K562 (cell line): Measurements from ENCODE around the gene TANGO6. TPM values are rescaled to one million over a fixed set of nuclear protein-coding genes. Genes with fewer than 3 reads are reported as not detected.

Experiments used
- ATAC-seq: fragments of 200-7000 bp; cut with Tn5 transposase; 3 replicates; pipeline ENCODE4 v1.9.1; 2020; ENCODE audit warnings: moderate library complexity
- BruUV-seq: library from RNA; stranded (reverse); fragments of 400-500 nt; replicated peaks from 2 replicates; lab custom pipeline; 2021; lab: Mats Ljungman, UMichigan
- CTCF ChIA-PET: fragments of 300-600 bp; formaldehyde crosslinking; extraction: SDS; loops from one replicate; lab custom pipeline; 2021; ENCODE audit warnings: low intra/inter-chr PET ratio; lab: Yijun Ruan, JAX
- POLR2A ChIA-PET: fragments of 300-600, 350-650 bp; sonication (Branson Sonifier 250); formaldehyde crosslinking; extraction: SDS; loops from one replicate; lab custom pipeline; 2021; ENCODE audit warnings: antibody characterized with exemption, inconsistent platforms; lab: Yijun Ruan, JAX
- DNase-seq, 4 experiments: peaks; one replicate each; pipeline versions ENCODE4 v3.0.0 to v3.0.0-alpha.2; 2011 to 2018; ENCODE audit warnings: low spot score in 3 of 4, mixed read lengths in 3 of 4; ENCODE audit errors: extremely low read depth in 1 of 4
- FAIRE-seq: peaks from 2 replicates; lab custom pipeline; 2011; peaks lifted over from hg19 to GRCh38; lab: Jason Lieb, UNC
- H2AFZ ChIP-seq: 2 replicates; pipeline ENCODE4 v1.6.0; 2011; ENCODE audit warnings: low read depth, low read length, control low read depth, inconsistent platforms
- H3K27ac ChIP-seq: fragments of 200-600 bp; 3 replicates; pipeline ENCODE4 v1.8.0; 2011; ENCODE audit warnings: low read depth, mild to moderate bottlenecking, control low read depth, inconsistent platforms, low read length, moderate library complexity, mixed read lengths; ENCODE audit errors: extremely low read depth
- H3K27me3 ChIP-seq, 2 experiments: fragments of 300-600 bp in 1 of 2; 2 replicates in 1 of 2; 3 replicates in 1 of 2; pipeline versions ENCODE4 v1.6.0 to v1.8.0; 2011; ENCODE audit warnings: inconsistent platforms in 2 of 2, low read length in 2 of 2, mild to moderate bottlenecking in 1 of 2, mixed read lengths in 1 of 2, moderate library complexity in 1 of 2; ENCODE audit not compliant: control insufficient read depth in 2 of 2, insufficient read depth in 2 of 2
- H3K36me3 ChIP-seq: fragments of 300-600 bp; 3 replicates; pipeline ENCODE4 v1.8.0; 2011; ENCODE audit warnings: mild to moderate bottlenecking, low read length, inconsistent platforms; ENCODE audit not compliant: control insufficient read depth, insufficient read depth
- H3K4me1 ChIP-seq, 2 experiments: fragments of 200-600 bp in 1 of 2; replicated peaks in 1 of 2; 2 replicates in 1 of 2; 3 replicates in 1 of 2; pipeline versions ENCODE4 v1.5.1 to v1.8.0; 2011; ENCODE audit warnings: inconsistent platforms in 2 of 2, low read length in 2 of 2, mild to moderate bottlenecking in 1 of 2, mixed read lengths in 1 of 2, moderate library complexity in 1 of 2; ENCODE audit not compliant: control insufficient read depth in 2 of 2, insufficient read depth in 2 of 2
- H3K4me2 ChIP-seq: 2 replicates; pipeline ENCODE4 v1.6.1; 2011; ENCODE audit warnings: low read length, control low read depth, inconsistent platforms, mixed read lengths; ENCODE audit not compliant: insufficient read depth
- H3K4me3 ChIP-seq: fragments of 200-600 bp; sonication (generic), shearing (Covaris generic); 2 replicates; pipeline ENCODE4 v1.5.1; 2016; ENCODE audit warnings: control low read depth, inconsistent platforms
- H3K79me2 ChIP-seq: fragments of 200-600 bp; 3 replicates; pipeline ENCODE4 v1.8.0; 2011; ENCODE audit warnings: low read length, inconsistent platforms; ENCODE audit not compliant: control insufficient read depth, insufficient read depth
- H3K9ac ChIP-seq, 2 experiments: 2 replicates each; pipeline versions ENCODE4 v1.6.0 to v1.6.1; 2011; ENCODE audit warnings: low read depth in 2 of 2, low read length in 2 of 2, control low read depth in 1 of 2, inconsistent platforms in 1 of 2, mild to moderate bottlenecking in 1 of 2, mixed read lengths in 1 of 2; ENCODE audit not compliant: insufficient read depth in 1 of 2
- H3K9me1 ChIP-seq: one replicate; pipeline ENCODE4 v1.6.0; 2011; ENCODE audit warnings: inconsistent platforms, mild to moderate bottlenecking, low read length, moderate library complexity; ENCODE audit not compliant: control insufficient read depth, insufficient read depth
- H3K9me3 ChIP-seq: replicated peaks from 2 replicates; pipeline ENCODE4 v1.5.1; 2011; ENCODE audit warnings: low read depth, low read length, inconsistent platforms; ENCODE audit not compliant: control insufficient read depth, insufficient read depth
- H4K20me1 ChIP-seq: replicated peaks from 2 replicates; pipeline ENCODE4 v1.6.1; 2011; ENCODE audit warnings: low read length, inconsistent platforms, mixed read lengths; ENCODE audit not compliant: control insufficient read depth, insufficient read depth
- STAT5A ChIP-seq: IDR thresholded peaks from 2 replicates; pipeline ENCODE4 v1.6.1; 2012; ENCODE audit warnings: low read length, inconsistent platforms, borderline replicate concordance
- YY1 ChIP-seq, 3 experiments: IDR thresholded peaks; 2 replicates each; pipeline ENCODE4 v1.6.1; 2011; ENCODE audit warnings: low read length in 2 of 3, mild to moderate bottlenecking in 2 of 3, moderate library complexity in 2 of 3, borderline replicate concordance in 1 of 3, control low read depth in 1 of 3, low read depth in 1 of 3; ENCODE audit not compliant: insufficient read depth in 3 of 3, insufficient replicate concordance in 2 of 3, control insufficient read depth in 1 of 3, insufficient read length in 1 of 3; ENCODE audit errors: extremely low read depth in 1 of 3
- ZNF407 ChIP-seq: fragments of 450-650 bp; IDR thresholded peaks from 2 replicates; pipeline ENCODE4 v1.6.1; 2016; ENCODE audit warnings: low read depth
- ZNF695 ChIP-seq: fragments of 450-650 bp; formaldehyde crosslinking; IDR thresholded peaks from 2 replicates; pipeline ENCODE4 v1.4.0; 2020; ENCODE audit warnings: mild to moderate bottlenecking, moderate library complexity
- WGBS: fragments of 100-300 bp; shearing (Covaris generic); methylation state at CpG from one replicate; pipeline ENCODE4 v1.1.6; 2016; ENCODE audit warnings: low coverage, mixed read lengths; ENCODE audit not compliant: insufficient coverage; ENCODE audit errors: missing lambda C conversion rate; 5-methylcytosine and 5-hydroxymethylcytosine counted together
- in situ Hi-C: fragments of 300-500 bp; cut with MboI; formaldehyde crosslinking; loops from 4 replicates; pipeline ENCODE4 v1.15.0; 2018; ENCODE audit warnings: inconsistent platforms, mixed read lengths
- intact Hi-C: fragments of 100-400 bp; cut with micrococcal nuclease; formaldehyde crosslinking; loops from 2 replicates; pipeline ENCODE4 v1.14.2; 2022
- polyA plus RNA-seq, 8 experiments: library from polyadenylated mRNA; depleted of rRNA in 4 of 8; stranded (reverse) in 5 of 8; unstranded in 3 of 8; fragments of >200 nt; fragmentation: Nextera tagmentation in 2 of 8; fragmentation: Illumina TruSeq in 1 of 8; extraction: Ambion mirVana in 2 of 8; extraction: Trizol in 1 of 8; gene quantifications; 2 replicates each; pipeline versions ENCODE4 v1.2.1 to v1.2.3, GENCODE V29; 2011 to 2014; ENCODE audit warnings: inconsistent platforms in 1 of 8, missing spikeins in 1 of 8
- total RNA-seq, 7 experiments: library from RNA; depleted of rRNA in 6 of 7; stranded (reverse); fragments of >200 nt in 6 of 7; fragmentation: Illumina TruSeq in 2 of 7; extraction: Trizol in 2 of 7; gene quantifications; 2 replicates each; pipeline versions ENCODE4 v1.2.1 to v1.2.3, GENCODE V29; 2011 to 2021; ENCODE audit warnings: low replicate concordance in 1 of 7

Gene TANGO6
- total and polyA plus RNA-seq, 9 of the 15 experiments (the other 6 are each of a cell fraction or from before 2014, with no cell fraction given) = 1.6 to 15.2 (median 9.6) TPM

DNA sequence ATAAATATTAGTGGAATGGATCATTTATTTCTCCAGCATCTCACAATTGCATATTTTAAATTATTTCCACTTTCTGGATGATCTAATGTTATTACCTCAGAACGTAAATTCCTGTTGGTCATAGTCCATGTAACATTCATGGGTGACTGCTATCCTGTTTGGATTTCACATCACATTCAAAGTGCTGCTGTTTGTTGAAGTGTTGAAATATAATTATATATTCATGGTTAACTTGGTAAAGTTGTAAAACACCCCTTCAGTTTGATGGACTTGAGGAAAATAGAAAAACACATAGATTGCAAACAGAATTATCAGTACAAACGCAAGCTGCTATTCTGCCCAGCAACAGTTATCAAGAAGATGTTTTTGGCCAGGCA is 59.6 kb downstream of the TANGO6 start:
- BruUV-seq = no TSS peak
- peaks cover 13% of the 10 kb centered on the region; the same call in 1 of the 3 replicates for H3K36me3 ChIP-seq
- H2AFZ ChIP-seq = no peak overlapping the region
- no peaks in the 10 kb centered on the region for H3K9me1 ChIP-seq
- 86% methylated on average over 2 of the region's 2 CpGs for WGBS
- intact Hi-C loops = loop anchor here (1.0 to 10.0 kb wide), 3 partner anchors 202 to 382 kb away; partner anchors contain the start of gene HAS3
- no peaks in the 10 kb centered on the region for H3K27me3 ChIP-seq
- TF ChIP-seq STAT5A (no peak), ZNF407 (no peak), ZNF695 (CRISPR knock-in tag) (no peak), YY1 (IDR thresholded peaks at IDR 0.05; ENCODE audit: borderline replicate concordance in 1 of 3, control insufficient read depth in 1 of 3, extremely low read depth in 1 of 3, insufficient read depth in 3 of 3, insufficient read length in 1 of 3, insufficient replicate concordance in 2 of 3, low read depth in 1 of 3, low read length in 2 of 3) (no peak)
- H3K27ac ChIP-seq = no peak overlapping the region
- in situ Hi-C loops = loop anchor here (5.0 kb wide), 1 partner anchor 219 kb away; no protein-coding TSS in a partner anchor
- no peaks in the 10 kb centered on the region for H3K4me1 ChIP-seq
- FAIRE-seq = no peak
- DNase-seq = no peak
- no peak overlapping the region for H3K9ac ChIP-seq
- H3K4me2 ChIP-seq = no peak overlapping the region
- CTCF ChIA-PET = interaction anchor here (0.6 to 3.1 kb wide), 6 partner anchors 199 to 384 kb away, joined by 3 to 20 read pairs (median 4); partner anchors contain the start of gene HAS3
- no peaks in the 10 kb centered on the region for H3K79me2 ChIP-seq
- POLR2A ChIA-PET = interaction anchor here (1.0 to 1.5 kb wide), 2 partner anchors 11 to 216 kb away, joined by 3 read pairs; no protein-coding TSS in a partner anchor
- no peak for ATAC-seq
- H3K9me3 ChIP-seq = no peaks in the 10 kb centered on the region
- H3K4me3 ChIP-seq = no peak overlapping the region
- no peaks in the 10 kb centered on the region for H4K20me1 ChIP-seq
